Measurements from ENCODE around the gene LRP3. TPM values are rescaled to one million over a fixed set of nuclear protein-coding genes. Genes with fewer than 3 reads are reported as not detected.
A peak's percentile ranks its signal among the peaks of the same experiment; 100 is the strongest.

Gene LRP3
- total and polyA plus RNA-seq, 2 of the 13 experiments (the other 11 are each of a cell fraction or from before 2014, with no cell fraction given) = 17.6 to 51.6 TPM

- TF ChIP-seq, protein P1, sequence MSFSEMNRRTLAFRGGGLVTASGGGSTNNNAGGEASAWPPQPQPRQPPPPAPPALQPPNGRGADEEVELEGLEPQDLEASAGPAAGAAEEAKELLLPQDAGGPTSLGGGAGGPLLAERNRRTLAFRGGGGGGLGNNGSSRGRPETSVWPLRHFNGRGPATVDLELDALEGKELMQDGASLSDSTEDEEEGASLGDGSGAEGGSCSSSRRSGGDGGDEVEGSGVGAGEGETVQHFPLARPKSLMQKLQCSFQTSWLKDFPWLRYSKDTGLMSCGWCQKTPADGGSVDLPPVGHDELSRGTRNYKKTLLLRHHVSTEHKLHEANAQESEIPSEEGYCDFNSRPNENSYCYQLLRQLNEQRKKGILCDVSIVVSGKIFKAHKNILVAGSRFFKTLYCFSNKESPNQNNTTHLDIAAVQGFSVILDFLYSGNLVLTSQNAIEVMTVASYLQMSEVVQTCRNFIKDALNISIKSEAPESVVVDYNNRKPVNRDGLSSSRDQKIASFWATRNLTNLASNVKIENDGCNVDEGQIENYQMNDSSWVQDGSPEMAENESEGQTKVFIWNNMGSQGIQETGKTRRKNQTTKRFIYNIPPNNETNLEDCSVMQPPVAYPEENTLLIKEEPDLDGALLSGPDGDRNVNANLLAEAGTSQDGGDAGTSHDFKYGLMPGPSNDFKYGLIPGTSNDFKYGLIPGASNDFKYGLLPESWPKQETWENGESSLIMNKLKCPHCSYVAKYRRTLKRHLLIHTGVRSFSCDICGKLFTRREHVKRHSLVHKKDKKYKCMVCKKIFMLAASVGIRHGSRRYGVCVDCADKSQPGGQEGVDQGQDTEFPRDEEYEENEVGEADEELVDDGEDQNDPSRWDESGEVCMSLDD (CRISPR knock-in tag; IDR thresholded peaks at IDR 0.05; ENCODE audit: borderline replicate concordance) = peak; percentile 55; the same call in 1 of the 2 replicates
- 0 out of 2 replicates have a peak, but pooled peaks have one; percentile 23 for TF ChIP-seq RNF2 (conservative IDR thresholded peaks at IDR 0.05; ENCODE audit: low read depth)
- TF ChIP-seq, protein P2, sequence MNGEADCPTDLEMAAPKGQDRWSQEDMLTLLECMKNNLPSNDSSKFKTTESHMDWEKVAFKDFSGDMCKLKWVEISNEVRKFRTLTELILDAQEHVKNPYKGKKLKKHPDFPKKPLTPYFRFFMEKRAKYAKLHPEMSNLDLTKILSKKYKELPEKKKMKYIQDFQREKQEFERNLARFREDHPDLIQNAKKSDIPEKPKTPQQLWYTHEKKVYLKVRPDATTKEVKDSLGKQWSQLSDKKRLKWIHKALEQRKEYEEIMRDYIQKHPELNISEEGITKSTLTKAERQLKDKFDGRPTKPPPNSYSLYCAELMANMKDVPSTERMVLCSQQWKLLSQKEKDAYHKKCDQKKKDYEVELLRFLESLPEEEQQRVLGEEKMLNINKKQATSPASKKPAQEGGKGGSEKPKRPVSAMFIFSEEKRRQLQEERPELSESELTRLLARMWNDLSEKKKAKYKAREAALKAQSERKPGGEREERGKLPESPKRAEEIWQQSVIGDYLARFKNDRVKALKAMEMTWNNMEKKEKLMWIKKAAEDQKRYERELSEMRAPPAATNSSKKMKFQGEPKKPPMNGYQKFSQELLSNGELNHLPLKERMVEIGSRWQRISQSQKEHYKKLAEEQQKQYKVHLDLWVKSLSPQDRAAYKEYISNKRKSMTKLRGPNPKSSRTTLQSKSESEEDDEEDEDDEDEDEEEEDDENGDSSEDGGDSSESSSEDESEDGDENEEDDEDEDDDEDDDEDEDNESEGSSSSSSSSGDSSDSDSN (CRISPR knock-in tag; IDR thresholded peaks at IDR 0.05) = peak; percentile 87
- no peak for TF ChIP-seq ZHX2 (IDR thresholded peaks at IDR 0.05; ENCODE audit: low read depth)
- no peak for TF ChIP-seq ZHX2 (CRISPR knock-in tag; IDR thresholded peaks at IDR 0.05; ENCODE audit: borderline replicate concordance)
- no peak for TF ChIP-seq CBFB (CRISPR knock-in tag; IDR thresholded peaks at IDR 0.05)
- 0 out of 2 replicates have a peak, but pooled peaks have one; percentile 29 for TF ChIP-seq MTERF4 (CRISPR knock-in tag; IDR thresholded peaks at IDR 0.05)
- peak; percentile 72 for TF ChIP-seq ZNF430 (CRISPR knock-in tag; IDR thresholded peaks at IDR 0.05)
- TF ChIP-seq ZNF607 (CRISPR knock-in tag; IDR thresholded peaks at IDR 0.05; ENCODE audit: borderline replicate concordance) = 0 out of 2 replicates have a peak, but pooled peaks have one; percentile 34
- TF ChIP-seq RAD21 (CRISPR knock-in tag; IDR thresholded peaks at IDR 0.05) = 0 out of 2 replicates have a peak, but pooled peaks have one; percentile 23
- peak; percentile 75; the same call in 1 of the 2 replicates for TF ChIP-seq RARA (CRISPR knock-in tag; IDR thresholded peaks at IDR 0.05)
- TF ChIP-seq RBFOX2 (IDR thresholded peaks at IDR 0.05; ENCODE audit: low read depth, low read length) = peak; percentile 80
- no peak for TF ChIP-seq POLR2AphosphoS2 (IDR thresholded peaks at IDR 0.05; ENCODE audit: low read depth, low read length)
- TF ChIP-seq, protein P3, sequence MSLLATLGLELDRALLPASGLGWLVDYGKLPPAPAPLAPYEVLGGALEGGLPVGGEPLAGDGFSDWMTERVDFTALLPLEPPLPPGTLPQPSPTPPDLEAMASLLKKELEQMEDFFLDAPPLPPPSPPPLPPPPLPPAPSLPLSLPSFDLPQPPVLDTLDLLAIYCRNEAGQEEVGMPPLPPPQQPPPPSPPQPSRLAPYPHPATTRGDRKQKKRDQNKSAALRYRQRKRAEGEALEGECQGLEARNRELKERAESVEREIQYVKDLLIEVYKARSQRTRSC (CRISPR knock-in tag; IDR thresholded peaks at IDR 0.05; ENCODE audit: low read depth) = no peak
- 0 out of 2 replicates have a peak, but pooled peaks have one; percentile 55 for TF ChIP-seq GZF1 (CRISPR knock-in tag; IDR thresholded peaks at IDR 0.05)
- TF ChIP-seq ZNF577 (CRISPR knock-in tag; IDR thresholded peaks at IDR 0.05; ENCODE audit: borderline replicate concordance, low read depth) = no peak
Measured at GRCh38 chr19:33194886-33195644, 935 bp downstream of the LRP3 start (continued).
